HL-60 (cell line): ENCODE data around the gene NUP93.

Source experiments
- DNase-seq, 2 experiments: peaks; one replicate each; pipeline ENCODE4 v3.0.0-alpha.2; 2010 to 2020; ENCODE audit warnings: low read depth in 1 of 2, low spot score in 1 of 2
- H3K27ac ChIP-seq: fragments of 250-450 bp; sonication (Bioruptor Pico); replicated peaks from 2 replicates; pipeline ENCODE4 v1.5.1; 2020; ENCODE audit warnings: mild to moderate bottlenecking, moderate library complexity
- H3K27me3 ChIP-seq: fragments of 250-450 bp; sonication (Bioruptor Pico); 2 replicates; pipeline ENCODE4 v1.5.1; 2021; ENCODE audit warnings: mild to moderate bottlenecking, moderate library complexity; ENCODE audit not compliant: insufficient read depth, poor library complexity, severe bottlenecking
- H3K4me3 ChIP-seq: replicated peaks from 2 replicates; pipeline ENCODE4 v1.5.1; 2011; ENCODE audit warnings: mild to moderate bottlenecking, control low read depth, low read length; ENCODE audit not compliant: insufficient read depth
- GABPA ChIP-seq: IDR thresholded peaks from 2 replicates; pipeline ENCODE4 v1.6.1; 2012; ENCODE audit warnings: low read depth
- POLR2AphosphoS5 ChIP-seq: IDR thresholded peaks from 2 replicates; pipeline ENCODE4 v1.6.1; 2012; ENCODE audit warnings: low read depth
- SPI1 ChIP-seq: IDR thresholded peaks from 2 replicates; pipeline ENCODE4 v1.6.1; 2012; ENCODE audit warnings: low read depth, mild to moderate bottlenecking, borderline replicate concordance
- TF ChIP-seq, protein P1 (sequence below): IDR thresholded peaks from one replicate; pipeline ENCODE4 v1.5.1; 2011; ENCODE audit warnings: low read length, control low read depth, inconsistent platforms; ENCODE audit not compliant: insufficient read depth
- TF ChIP-seq, protein P2 (sequence below): IDR thresholded peaks from 2 replicates; pipeline ENCODE4 v1.6.1; 2012; ENCODE audit warnings: low read depth; ENCODE audit not compliant: insufficient replicate concordance

Gene NUP93

DNA sequence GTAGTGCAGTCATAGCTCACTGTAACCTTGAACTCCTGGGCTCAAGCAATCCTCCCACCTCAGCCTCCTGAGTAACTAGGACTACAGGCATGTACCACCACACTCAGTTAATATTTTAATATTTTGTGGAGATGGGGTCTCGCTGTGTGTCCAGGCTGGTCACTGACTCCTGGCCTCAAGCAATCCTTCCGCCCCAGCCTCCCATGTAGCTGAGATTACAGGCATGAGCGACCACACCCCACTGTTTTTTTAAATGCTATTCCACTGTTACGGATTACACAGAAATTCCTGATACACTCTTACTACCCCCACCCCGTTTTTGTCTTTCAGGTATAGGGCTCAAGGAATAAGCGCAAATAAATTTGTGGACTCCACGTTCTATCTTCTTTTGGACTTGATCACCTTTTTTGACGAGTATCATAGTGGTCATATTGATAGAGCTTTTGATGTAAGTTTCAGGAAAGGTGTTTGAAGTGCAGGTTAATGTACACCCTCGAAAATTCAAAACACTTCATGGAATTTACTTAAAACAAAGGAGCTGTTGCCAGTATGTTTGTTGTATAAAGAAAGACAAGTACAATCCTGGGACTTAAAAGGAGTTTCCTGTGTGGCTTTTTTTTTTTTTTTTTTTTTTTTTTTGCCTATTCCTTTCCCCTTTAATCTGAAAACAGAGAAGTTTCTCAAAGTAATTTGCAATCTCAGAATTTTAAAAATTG lies 108.9 kb downstream of the NUP93 start:
- DNase-seq: no peak
- H3K4me3 ChIP-seq: no peak overlapping the region
- no peak overlapping the region for H3K27ac ChIP-seq
- TF ChIP-seq, protein P1, sequence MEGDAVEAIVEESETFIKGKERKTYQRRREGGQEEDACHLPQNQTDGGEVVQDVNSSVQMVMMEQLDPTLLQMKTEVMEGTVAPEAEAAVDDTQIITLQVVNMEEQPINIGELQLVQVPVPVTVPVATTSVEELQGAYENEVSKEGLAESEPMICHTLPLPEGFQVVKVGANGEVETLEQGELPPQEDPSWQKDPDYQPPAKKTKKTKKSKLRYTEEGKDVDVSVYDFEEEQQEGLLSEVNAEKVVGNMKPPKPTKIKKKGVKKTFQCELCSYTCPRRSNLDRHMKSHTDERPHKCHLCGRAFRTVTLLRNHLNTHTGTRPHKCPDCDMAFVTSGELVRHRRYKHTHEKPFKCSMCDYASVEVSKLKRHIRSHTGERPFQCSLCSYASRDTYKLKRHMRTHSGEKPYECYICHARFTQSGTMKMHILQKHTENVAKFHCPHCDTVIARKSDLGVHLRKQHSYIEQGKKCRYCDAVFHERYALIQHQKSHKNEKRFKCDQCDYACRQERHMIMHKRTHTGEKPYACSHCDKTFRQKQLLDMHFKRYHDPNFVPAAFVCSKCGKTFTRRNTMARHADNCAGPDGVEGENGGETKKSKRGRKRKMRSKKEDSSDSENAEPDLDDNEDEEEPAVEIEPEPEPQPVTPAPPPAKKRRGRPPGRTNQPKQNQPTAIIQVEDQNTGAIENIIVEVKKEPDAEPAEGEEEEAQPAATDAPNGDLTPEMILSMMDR: no peak
- no peak for TF ChIP-seq SPI1
- no peak for TF ChIP-seq GABPA
- TF ChIP-seq, protein P2, sequence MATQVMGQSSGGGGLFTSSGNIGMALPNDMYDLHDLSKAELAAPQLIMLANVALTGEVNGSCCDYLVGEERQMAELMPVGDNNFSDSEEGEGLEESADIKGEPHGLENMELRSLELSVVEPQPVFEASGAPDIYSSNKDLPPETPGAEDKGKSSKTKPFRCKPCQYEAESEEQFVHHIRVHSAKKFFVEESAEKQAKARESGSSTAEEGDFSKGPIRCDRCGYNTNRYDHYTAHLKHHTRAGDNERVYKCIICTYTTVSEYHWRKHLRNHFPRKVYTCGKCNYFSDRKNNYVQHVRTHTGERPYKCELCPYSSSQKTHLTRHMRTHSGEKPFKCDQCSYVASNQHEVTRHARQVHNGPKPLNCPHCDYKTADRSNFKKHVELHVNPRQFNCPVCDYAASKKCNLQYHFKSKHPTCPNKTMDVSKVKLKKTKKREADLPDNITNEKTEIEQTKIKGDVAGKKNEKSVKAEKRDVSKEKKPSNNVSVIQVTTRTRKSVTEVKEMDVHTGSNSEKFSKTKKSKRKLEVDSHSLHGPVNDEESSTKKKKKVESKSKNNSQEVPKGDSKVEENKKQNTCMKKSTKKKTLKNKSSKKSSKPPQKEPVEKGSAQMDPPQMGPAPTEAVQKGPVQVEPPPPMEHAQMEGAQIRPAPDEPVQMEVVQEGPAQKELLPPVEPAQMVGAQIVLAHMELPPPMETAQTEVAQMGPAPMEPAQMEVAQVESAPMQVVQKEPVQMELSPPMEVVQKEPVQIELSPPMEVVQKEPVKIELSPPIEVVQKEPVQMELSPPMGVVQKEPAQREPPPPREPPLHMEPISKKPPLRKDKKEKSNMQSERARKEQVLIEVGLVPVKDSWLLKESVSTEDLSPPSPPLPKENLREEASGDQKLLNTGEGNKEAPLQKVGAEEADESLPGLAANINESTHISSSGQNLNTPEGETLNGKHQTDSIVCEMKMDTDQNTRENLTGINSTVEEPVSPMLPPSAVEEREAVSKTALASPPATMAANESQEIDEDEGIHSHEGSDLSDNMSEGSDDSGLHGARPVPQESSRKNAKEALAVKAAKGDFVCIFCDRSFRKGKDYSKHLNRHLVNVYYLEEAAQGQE: no peak
- TF ChIP-seq POLR2AphosphoS5: no peak
- no peaks in the 10 kb centered on the region for H3K27me3 ChIP-seq

DNA sequence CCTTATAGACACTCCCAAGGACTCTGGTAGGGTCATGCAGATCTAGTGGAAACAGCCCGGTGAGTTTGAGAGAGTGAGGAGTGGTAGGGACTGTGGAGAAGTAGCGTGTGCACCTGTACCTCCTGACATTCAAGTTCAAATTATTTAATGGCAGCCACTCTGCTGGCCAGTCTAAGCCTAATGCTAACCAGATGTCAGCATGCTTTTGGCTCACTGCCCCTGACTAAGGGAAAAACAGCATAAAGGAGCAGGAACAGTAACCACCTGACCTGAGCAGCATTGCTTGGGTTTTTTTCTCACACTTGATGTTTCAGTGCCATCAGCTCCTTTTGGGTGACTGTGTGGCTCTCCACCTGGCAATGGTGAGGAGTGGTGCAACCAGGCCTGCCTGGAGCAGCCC lies 111.3 kb downstream of the NUP93 start:
- TF ChIP-seq, protein P1: no peak
- TF ChIP-seq, protein P2: no peak
- TF ChIP-seq SPI1 (no peak), GABPA (no peak), POLR2AphosphoS5 (no peak)
- no peak for DNase-seq
- Histone ChIP-seq H3K27me3 (no peaks in the 10 kb centered on the region), H3K27ac (no peak overlapping the region), H3K4me3 (no peak overlapping the region)

DNA sequence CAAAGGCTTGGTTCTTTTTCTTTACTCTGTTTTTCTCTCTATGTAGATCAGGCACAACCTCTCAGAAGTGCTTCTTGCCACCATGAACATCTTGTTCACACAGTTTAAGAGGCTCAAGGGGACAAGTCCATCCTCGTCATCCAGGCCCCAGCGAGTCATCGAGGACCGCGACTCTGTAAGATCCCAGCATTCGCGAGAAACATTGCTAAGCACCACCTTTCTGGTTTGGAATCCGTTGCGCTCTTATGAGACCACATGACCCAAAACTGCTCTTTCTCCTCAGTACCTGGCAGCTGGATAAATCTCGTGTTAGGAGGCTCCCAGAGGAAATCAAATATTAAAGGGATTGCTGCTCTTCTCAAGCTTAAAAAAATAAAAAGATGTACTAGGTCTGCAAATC lies 111.7 kb downstream of the NUP93 start:
- H3K4me3 ChIP-seq: no peak overlapping the region
- no peaks in the 10 kb centered on the region for H3K27me3 ChIP-seq
- no peak for DNase-seq
- TF ChIP-seq POLR2AphosphoS5: no peak
- TF ChIP-seq, protein P1: no peak
- no peak for TF ChIP-seq GABPA
- no peak overlapping the region for H3K27ac ChIP-seq

DNA sequence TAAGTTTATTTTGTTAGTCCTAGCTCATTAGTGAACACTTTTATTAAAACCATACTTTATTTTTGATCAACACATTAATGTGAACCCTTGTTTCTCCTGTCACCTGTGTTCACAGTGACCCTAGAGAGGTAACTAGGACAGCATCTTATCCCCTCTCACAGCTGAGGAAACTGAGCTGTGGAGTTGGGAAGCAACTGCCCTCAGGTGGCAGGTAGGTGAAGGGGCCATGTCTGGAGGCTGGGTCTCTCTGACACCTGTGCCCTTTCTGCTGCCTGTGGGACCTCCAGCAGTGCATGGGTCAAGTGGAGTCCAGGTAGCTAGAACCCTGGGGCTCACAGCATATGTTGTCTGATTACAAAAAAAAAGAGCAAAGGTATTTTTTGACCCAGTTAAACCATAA lies 112.2 kb downstream of the NUP93 start:
- no peak for TF ChIP-seq GABPA
- no peak for TF ChIP-seq POLR2AphosphoS5
- TF ChIP-seq, protein P2: no peak
- no peak for TF ChIP-seq SPI1
- TF ChIP-seq, protein P1: no peak
- Histone ChIP-seq H3K27me3 (no peaks in the 10 kb centered on the region), H3K27ac (no peak overlapping the region), H3K4me3 (no peak overlapping the region)
- no peak for DNase-seq
